K562 (cell line): ENCODE results near the gene CFAP58. TPM values are rescaled to one million over a fixed set of nuclear protein-coding genes. Genes with fewer than 3 reads are reported as not detected.

Source experiments
- ATAC-seq: fragments of 200-7000 bp; cut with Tn5 transposase; 3 replicates; pipeline ENCODE4 v1.9.1; 2020; ENCODE audit warnings: moderate library complexity
- BruUV-seq: library from RNA; stranded (reverse); fragments of 400-500 nt; replicated peaks from 2 replicates; lab custom pipeline; 2021; lab: Mats Ljungman, UMichigan
- CTCF ChIA-PET: fragments of 300-600 bp; formaldehyde crosslinking; extraction: SDS; loops from one replicate; lab custom pipeline; 2021; ENCODE audit warnings: low intra/inter-chr PET ratio; lab: Yijun Ruan, JAX
- POLR2A ChIA-PET: fragments of 300-600, 350-650 bp; sonication (Branson Sonifier 250); formaldehyde crosslinking; extraction: SDS; loops from one replicate; lab custom pipeline; 2021; ENCODE audit warnings: antibody characterized with exemption, inconsistent platforms; lab: Yijun Ruan, JAX
- DNase-seq, 4 experiments: peaks; one replicate each; pipeline versions ENCODE4 v3.0.0 to v3.0.0-alpha.2; 2011 to 2018; ENCODE audit warnings: low spot score in 3 of 4, mixed read lengths in 3 of 4; ENCODE audit errors: extremely low read depth in 1 of 4
- FAIRE-seq: peaks from 2 replicates; lab custom pipeline; 2011; peaks lifted over from hg19 to GRCh38; lab: Jason Lieb, UNC
- H2AFZ ChIP-seq: 2 replicates; pipeline ENCODE4 v1.6.0; 2011; ENCODE audit warnings: low read depth, low read length, control low read depth, inconsistent platforms
- H3K27ac ChIP-seq: fragments of 200-600 bp; 3 replicates; pipeline ENCODE4 v1.8.0; 2011; ENCODE audit warnings: low read depth, mild to moderate bottlenecking, control low read depth, inconsistent platforms, low read length, moderate library complexity, mixed read lengths; ENCODE audit errors: extremely low read depth
- H3K27me3 ChIP-seq, 2 experiments: fragments of 300-600 bp in 1 of 2; 2 replicates in 1 of 2; 3 replicates in 1 of 2; pipeline versions ENCODE4 v1.6.0 to v1.8.0; 2011; ENCODE audit warnings: inconsistent platforms in 2 of 2, low read length in 2 of 2, mild to moderate bottlenecking in 1 of 2, mixed read lengths in 1 of 2, moderate library complexity in 1 of 2; ENCODE audit not compliant: control insufficient read depth in 2 of 2, insufficient read depth in 2 of 2
- H3K36me3 ChIP-seq: fragments of 300-600 bp; 3 replicates; pipeline ENCODE4 v1.8.0; 2011; ENCODE audit warnings: mild to moderate bottlenecking, low read length, inconsistent platforms; ENCODE audit not compliant: control insufficient read depth, insufficient read depth
- H3K4me1 ChIP-seq, 2 experiments: fragments of 200-600 bp in 1 of 2; replicated peaks in 1 of 2; 2 replicates in 1 of 2; 3 replicates in 1 of 2; pipeline versions ENCODE4 v1.5.1 to v1.8.0; 2011; ENCODE audit warnings: inconsistent platforms in 2 of 2, low read length in 2 of 2, mild to moderate bottlenecking in 1 of 2, mixed read lengths in 1 of 2, moderate library complexity in 1 of 2; ENCODE audit not compliant: control insufficient read depth in 2 of 2, insufficient read depth in 2 of 2
- H3K4me2 ChIP-seq: 2 replicates; pipeline ENCODE4 v1.6.1; 2011; ENCODE audit warnings: low read length, control low read depth, inconsistent platforms, mixed read lengths; ENCODE audit not compliant: insufficient read depth
- H3K4me3 ChIP-seq: fragments of 200-600 bp; sonication (generic), shearing (Covaris generic); 2 replicates; pipeline ENCODE4 v1.5.1; 2016; ENCODE audit warnings: control low read depth, inconsistent platforms
- H3K79me2 ChIP-seq: fragments of 200-600 bp; 3 replicates; pipeline ENCODE4 v1.8.0; 2011; ENCODE audit warnings: low read length, inconsistent platforms; ENCODE audit not compliant: control insufficient read depth, insufficient read depth
- H3K9ac ChIP-seq, 2 experiments: 2 replicates each; pipeline versions ENCODE4 v1.6.0 to v1.6.1; 2011; ENCODE audit warnings: low read depth in 2 of 2, low read length in 2 of 2, control low read depth in 1 of 2, inconsistent platforms in 1 of 2, mild to moderate bottlenecking in 1 of 2, mixed read lengths in 1 of 2; ENCODE audit not compliant: insufficient read depth in 1 of 2
- H3K9me1 ChIP-seq: one replicate; pipeline ENCODE4 v1.6.0; 2011; ENCODE audit warnings: inconsistent platforms, mild to moderate bottlenecking, low read length, moderate library complexity; ENCODE audit not compliant: control insufficient read depth, insufficient read depth
- H3K9me3 ChIP-seq: replicated peaks from 2 replicates; pipeline ENCODE4 v1.5.1; 2011; ENCODE audit warnings: low read depth, low read length, inconsistent platforms; ENCODE audit not compliant: control insufficient read depth, insufficient read depth
- H4K20me1 ChIP-seq: replicated peaks from 2 replicates; pipeline ENCODE4 v1.6.1; 2011; ENCODE audit warnings: low read length, inconsistent platforms, mixed read lengths; ENCODE audit not compliant: control insufficient read depth, insufficient read depth
- BRD9 ChIP-seq: fragments of 450-650 bp; IDR thresholded peaks from 2 replicates; pipeline ENCODE4 v1.6.1; 2018; ENCODE audit warnings: low read depth; ENCODE audit not compliant: partially characterized antibody
- CBFA2T3 ChIP-seq: fragments of 450-650 bp; IDR thresholded peaks from 2 replicates; pipeline ENCODE4 v1.6.1; 2017
- CUX1 ChIP-seq: fragments of 200-800 bp; sonication (Bioruptor generic); IDR thresholded peaks from 2 replicates; pipeline ENCODE4 v1.6.1; 2016; ENCODE audit warnings: missing genetic modification characterization, missing compliant biosample characterization
- FOXK1 ChIP-seq: sonication (generic); formaldehyde crosslinking; IDR thresholded peaks from 2 replicates; pipeline ENCODE4 v1.8.0; 2022; ENCODE audit warnings: missing genetic modification reagents, mild to moderate bottlenecking, borderline replicate concordance
- HBP1 ChIP-seq: fragments of 450-650 bp; formaldehyde crosslinking; IDR thresholded peaks from 2 replicates; pipeline ENCODE4 v1.4.0; 2022; ENCODE audit warnings: missing genetic modification characterization
- PML ChIP-seq: IDR thresholded peaks from 2 replicates; pipeline ENCODE4 v1.6.1; 2012; ENCODE audit warnings: low read length, inconsistent platforms
- PTRF ChIP-seq: fragments of 450-650 bp; IDR thresholded peaks from 2 replicates; pipeline ENCODE4 v1.6.1; 2016; ENCODE audit warnings: mild to moderate bottlenecking, missing genetic modification characterization, missing compliant biosample characterization
- ZFPM2 ChIP-seq: fragments of 250-450 bp; sonication (Bioruptor Pico); IDR thresholded peaks from 2 replicates; pipeline ENCODE4 v1.5.1; 2022; ENCODE audit warnings: mild to moderate bottlenecking
- ZNF75A ChIP-seq: fragments of 450-650 bp; formaldehyde crosslinking; IDR thresholded peaks from 2 replicates; pipeline ENCODE4 v1.4.0; 2020; ENCODE audit warnings: mild to moderate bottlenecking
- WGBS: fragments of 100-300 bp; shearing (Covaris generic); methylation state at CpG from one replicate; pipeline ENCODE4 v1.1.6; 2016; ENCODE audit warnings: low coverage, mixed read lengths; ENCODE audit not compliant: insufficient coverage; ENCODE audit errors: missing lambda C conversion rate; 5-methylcytosine and 5-hydroxymethylcytosine counted together
- in situ Hi-C: fragments of 300-500 bp; cut with MboI; formaldehyde crosslinking; loops from 4 replicates; pipeline ENCODE4 v1.15.0; 2018; ENCODE audit warnings: inconsistent platforms, mixed read lengths
- intact Hi-C: fragments of 100-400 bp; cut with micrococcal nuclease; formaldehyde crosslinking; loops from 2 replicates; pipeline ENCODE4 v1.14.2; 2022
- polyA plus RNA-seq, 8 experiments: library from polyadenylated mRNA; depleted of rRNA in 4 of 8; stranded (reverse) in 5 of 8; unstranded in 3 of 8; fragments of >200 nt; fragmentation: Nextera tagmentation in 2 of 8; fragmentation: Illumina TruSeq in 1 of 8; extraction: Ambion mirVana in 2 of 8; extraction: Trizol in 1 of 8; gene quantifications; 2 replicates each; pipeline versions ENCODE4 v1.2.1 to v1.2.3, GENCODE V29; 2011 to 2014; ENCODE audit warnings: inconsistent platforms in 1 of 8, missing spikeins in 1 of 8
- total RNA-seq, 7 experiments: library from RNA; depleted of rRNA in 6 of 7; stranded (reverse); fragments of >200 nt in 6 of 7; fragmentation: Illumina TruSeq in 2 of 7; extraction: Trizol in 2 of 7; gene quantifications; 2 replicates each; pipeline versions ENCODE4 v1.2.1 to v1.2.3, GENCODE V29; 2011 to 2021; ENCODE audit warnings: low replicate concordance in 1 of 7
- TF ChIP-seq, protein P1 (sequence below): sonication (generic); formaldehyde crosslinking; IDR thresholded peaks from 2 replicates; pipeline ENCODE4 v1.5.0; 2020; ENCODE audit warnings: missing genetic modification reagents

CFAP58 gene
- total and polyA plus RNA-seq, 9 of the 15 experiments (the other 6 are each of a cell fraction or from before 2014, with no cell fraction given), result 0.08 to 2.0 (median 0.71) TPM

GRCh38 chr10:104487794-104488438 is 134.3 kb downstream of the CFAP58 start (continued):
- no peak for TF ChIP-seq HBP1
- TF ChIP-seq PTRF (tag), result no peak
- TF ChIP-seq, protein P1, sequence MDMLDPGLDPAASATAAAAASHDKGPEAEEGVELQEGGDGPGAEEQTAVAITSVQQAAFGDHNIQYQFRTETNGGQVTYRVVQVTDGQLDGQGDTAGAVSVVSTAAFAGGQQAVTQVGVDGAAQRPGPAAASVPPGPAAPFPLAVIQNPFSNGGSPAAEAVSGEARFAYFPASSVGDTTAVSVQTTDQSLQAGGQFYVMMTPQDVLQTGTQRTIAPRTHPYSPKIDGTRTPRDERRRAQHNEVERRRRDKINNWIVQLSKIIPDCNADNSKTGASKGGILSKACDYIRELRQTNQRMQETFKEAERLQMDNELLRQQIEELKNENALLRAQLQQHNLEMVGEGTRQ (CRISPR knock-in tag), result no peak
- TF ChIP-seq ZNF75A (CRISPR knock-in tag), result no peak
- TF ChIP-seq CBFA2T3, result no peak
- no peak for TF ChIP-seq ZFPM2
- TF ChIP-seq FOXK1 (CRISPR knock-in tag), result no peak

DNA sequence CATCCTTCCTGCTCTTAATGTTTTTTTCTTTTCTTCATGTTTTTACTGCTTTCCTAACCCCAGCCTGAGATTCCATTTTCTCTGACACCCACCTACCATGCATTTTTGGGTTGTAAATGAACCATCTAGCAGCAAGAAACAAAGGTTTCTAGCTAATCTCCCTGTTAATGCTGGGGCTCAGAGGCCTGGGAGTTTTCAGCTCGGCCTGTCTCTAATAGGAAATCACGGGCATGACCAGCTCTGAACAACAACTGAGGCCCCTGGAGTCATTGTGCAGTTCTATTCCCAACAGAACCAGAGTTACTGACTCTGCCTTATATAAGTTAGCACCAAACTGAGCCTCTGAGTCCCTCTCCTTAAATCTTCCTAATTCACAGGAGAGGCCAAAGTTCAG is 134.8 kb downstream of the CFAP58 start:
- DNase-seq, result no peak
- no TSS peak for BruUV-seq
- H3K9ac ChIP-seq, result no peak overlapping the region
- ATAC-seq, result no peak
- H3K27ac ChIP-seq, result no peak overlapping the region
- 0% methylated on average over 2 of the region's 2 CpGs for WGBS
- ChIA-PET POLR2A (interaction anchor here (0.6 kb wide), 1 partner anchor 212 kb away, joined by 3 read pairs; no protein-coding TSS in a partner anchor), CTCF (no interaction called here)
- no peaks in the 10 kb centered on the region for H4K20me1 ChIP-seq
- no peak for FAIRE-seq
- intact Hi-C loops, result no loop called here
- in situ Hi-C loops, result no loop called here
- no peaks in the 10 kb centered on the region for H3K4me1 ChIP-seq
- H3K36me3 ChIP-seq, result no peaks in the 10 kb centered on the region
- no peaks in the 10 kb centered on the region for H3K79me2 ChIP-seq
- H2AFZ ChIP-seq, result no peak overlapping the region
- no peak overlapping the region for H3K4me2 ChIP-seq
- H3K9me1 ChIP-seq, result no peaks in the 10 kb centered on the region
- H3K9me3 ChIP-seq, result no peaks in the 10 kb centered on the region
- no peak overlapping the region for H3K4me3 ChIP-seq
- H3K27me3 ChIP-seq, result no peaks in the 10 kb centered on the region; a peak in 1 of 5 replicates
- TF ChIP-seq PML, result no peak
- no peak for TF ChIP-seq BRD9
- no peak for TF ChIP-seq CUX1 (CRISPR knock-in tag)
